ENCODE measurements around the gene CACNA2D3. TPM values are rescaled to one million over a fixed set of nuclear protein-coding genes. Genes with fewer than 3 reads are reported as not detected.
A peak's percentile ranks its signal among the peaks of the same experiment; 100 is the strongest.

CACNA2D3 gene
- total RNA-seq, 1 donor from 2014 or later = 0.29 TPM

GRCh38 chr3:54681706-54682105 is 559.4 kb downstream of the CACNA2D3 start:
- Mint-ChIP-seq H3K27me3 (no peaks in the 10 kb centered on the region), H3K9me3 (ENCODE audit: low read depth) (no peaks in the 10 kb centered on the region), H3K4me1 (ENCODE audit: low read depth) (peaks cover 6% of the 10 kb centered on the region), H3K36me3 (ENCODE audit: insufficient read depth) (no peaks in the 10 kb centered on the region), H3K27ac (no peak overlapping the region), H3K4me3 (ENCODE audit: low read depth) (no peak overlapping the region)
- DNase-seq (ENCODE audit: low spot score, unreplicated experiment) = no peak
- no peak for TF ChIP-seq CTCF (IDR thresholded peaks at IDR 0.05; ENCODE audit: unreplicated experiment)

GRCh38 chr3:54685213-54685612 is 562.9 kb downstream of the CACNA2D3 start:
- no peak for DNase-seq (ENCODE audit: low spot score, unreplicated experiment)
- Mint-ChIP-seq H3K4me1 (ENCODE audit: low read depth) (peaks cover 6% of the 10 kb centered on the region), H3K9me3 (ENCODE audit: low read depth) (no peaks in the 10 kb centered on the region), H3K27ac (no peak overlapping the region), H3K36me3 (ENCODE audit: insufficient read depth) (no peaks in the 10 kb centered on the region), H3K27me3 (no peaks in the 10 kb centered on the region), H3K4me3 (ENCODE audit: low read depth) (no peak overlapping the region)
- no peak for TF ChIP-seq CTCF (IDR thresholded peaks at IDR 0.05; ENCODE audit: unreplicated experiment)

GRCh38 chr3:54691289-54691771 is 569.0 kb downstream of the CACNA2D3 start:
- Mint-ChIP-seq H3K4me3 (ENCODE audit: low read depth) (no peak overlapping the region), H3K4me1 (ENCODE audit: low read depth) (peaks cover 1% of the 10 kb centered on the region), H3K27ac (no peak overlapping the region)

GRCh38 chr3:54696313-54696712 is 574.0 kb downstream of the CACNA2D3 start:
- Mint-ChIP-seq H3K4me1 (ENCODE audit: low read depth) (peaks cover 7% of the 10 kb centered on the region), H3K9me3 (ENCODE audit: low read depth) (no peaks in the 10 kb centered on the region), H3K4me3 (ENCODE audit: low read depth) (no peak overlapping the region), H3K27me3 (no peaks in the 10 kb centered on the region), H3K27ac (no peak overlapping the region), H3K36me3 (ENCODE audit: insufficient read depth) (no peaks in the 10 kb centered on the region)
- no peak for TF ChIP-seq CTCF (IDR thresholded peaks at IDR 0.05; ENCODE audit: unreplicated experiment)
- DNase-seq (ENCODE audit: low spot score, unreplicated experiment) = no peak

More at GRCh38 chr3:54691289-54691771, 569.0 kb downstream of the CACNA2D3 start:
- no peak for TF ChIP-seq CTCF (IDR thresholded peaks at IDR 0.05; ENCODE audit: unreplicated experiment)
- Mint-ChIP-seq H3K9me3 (ENCODE audit: low read depth) (no peaks in the 10 kb centered on the region), H3K27me3 (no peaks in the 10 kb centered on the region), H3K36me3 (ENCODE audit: insufficient read depth) (no peaks in the 10 kb centered on the region)
- no peak for DNase-seq (ENCODE audit: low spot score, unreplicated experiment)

GRCh38 chr3:54698054-54698453 is 575.7 kb downstream of the CACNA2D3 start:
- Mint-ChIP-seq H3K9me3 (ENCODE audit: low read depth) (no peaks in the 10 kb centered on the region), H3K27ac (peak overlapping the region; percentile 1), H3K4me1 (ENCODE audit: low read depth) (peaks cover 7% of the 10 kb centered on the region), H3K36me3 (ENCODE audit: insufficient read depth) (no peaks in the 10 kb centered on the region), H3K27me3 (no peaks in the 10 kb centered on the region), H3K4me3 (ENCODE audit: low read depth) (no peak overlapping the region)
- TF ChIP-seq CTCF (IDR thresholded peaks at IDR 0.05; ENCODE audit: unreplicated experiment) = no peak
- DNase-seq (ENCODE audit: low spot score, unreplicated experiment) = no peak
